Mammary epithelial cell (primary cell): Measurements from ENCODE around the gene ADCY5.

Experiments used
- EZH2 ChIP-seq: IDR thresholded peaks from 2 replicates; pipeline ENCODE4 v1.6.1; 2012; ENCODE audit warnings: low read length, inconsistent platforms, borderline replicate concordance
- TF ChIP-seq, protein P1 (sequence below), 2 donors: IDR thresholded peaks in 1 of 2; conservative IDR thresholded peaks in 1 of 2; 2 replicates each; pipeline ENCODE4 v1.5.1; 2011 to 2012; ENCODE audit warnings: inconsistent platforms in 2 of 2, low read length in 2 of 2, mild to moderate bottlenecking in 2 of 2, control low read depth in 1 of 2, low read depth in 1 of 2; ENCODE audit not compliant: insufficient read depth in 1 of 2; ENCODE audit errors: extremely low read depth in 1 of 2

DNA sequence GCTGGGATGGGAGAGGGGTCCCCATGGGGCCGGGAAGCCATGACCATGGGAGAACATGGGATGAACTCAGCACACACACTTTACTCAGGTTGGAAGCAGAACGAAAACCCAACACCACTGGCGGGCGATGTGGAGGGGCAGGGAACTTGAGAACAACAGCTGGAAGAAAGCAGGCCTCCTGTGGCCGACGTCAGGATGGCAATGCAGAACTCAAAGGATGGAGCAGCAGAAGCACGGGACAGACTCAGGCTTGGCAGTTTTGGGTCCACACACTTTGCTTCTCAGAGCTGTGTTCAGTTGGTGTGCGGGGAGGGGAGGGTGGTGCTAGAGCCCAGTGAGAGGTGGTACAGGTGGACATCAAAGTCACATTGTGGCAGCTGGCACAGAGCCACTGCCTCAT is 166.4 kb downstream of the ADCY5 start:
- TF ChIP-seq, protein P1, sequence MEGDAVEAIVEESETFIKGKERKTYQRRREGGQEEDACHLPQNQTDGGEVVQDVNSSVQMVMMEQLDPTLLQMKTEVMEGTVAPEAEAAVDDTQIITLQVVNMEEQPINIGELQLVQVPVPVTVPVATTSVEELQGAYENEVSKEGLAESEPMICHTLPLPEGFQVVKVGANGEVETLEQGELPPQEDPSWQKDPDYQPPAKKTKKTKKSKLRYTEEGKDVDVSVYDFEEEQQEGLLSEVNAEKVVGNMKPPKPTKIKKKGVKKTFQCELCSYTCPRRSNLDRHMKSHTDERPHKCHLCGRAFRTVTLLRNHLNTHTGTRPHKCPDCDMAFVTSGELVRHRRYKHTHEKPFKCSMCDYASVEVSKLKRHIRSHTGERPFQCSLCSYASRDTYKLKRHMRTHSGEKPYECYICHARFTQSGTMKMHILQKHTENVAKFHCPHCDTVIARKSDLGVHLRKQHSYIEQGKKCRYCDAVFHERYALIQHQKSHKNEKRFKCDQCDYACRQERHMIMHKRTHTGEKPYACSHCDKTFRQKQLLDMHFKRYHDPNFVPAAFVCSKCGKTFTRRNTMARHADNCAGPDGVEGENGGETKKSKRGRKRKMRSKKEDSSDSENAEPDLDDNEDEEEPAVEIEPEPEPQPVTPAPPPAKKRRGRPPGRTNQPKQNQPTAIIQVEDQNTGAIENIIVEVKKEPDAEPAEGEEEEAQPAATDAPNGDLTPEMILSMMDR (conservative IDR thresholded peaks at IDR 0.05 in 1 of 2, IDR thresholded peaks at IDR 0.05 in 1 of 2; ENCODE audit: extremely low read depth in 1 of 2, insufficient read depth in 1 of 2, low read depth in 1 of 2, low read length in 2 of 2) = no peak
- TF ChIP-seq EZH2 = no peak
